Esophagus (tissue), 2 donors: ENCODE measurements around the gene TMUB1. TPM values are rescaled to one million over a fixed set of nuclear protein-coding genes. Genes with fewer than 3 reads are reported as not detected.

Source experiments
- H3K27ac ChIP-seq, 2 donors: one replicate each; pipeline ENCODE4 v1.5.1; 2013; ENCODE audit warnings: low read depth in 2 of 2, mild to moderate bottlenecking in 2 of 2, inconsistent platforms in 1 of 2, low read length in 1 of 2, moderate library complexity in 1 of 2
- H3K27me3 ChIP-seq, 2 donors: one replicate each; pipeline ENCODE4 v1.6.1; 2013; ENCODE audit warnings: low read length in 2 of 2, control low read depth in 1 of 2, mild to moderate bottlenecking in 1 of 2; ENCODE audit not compliant: insufficient read depth in 2 of 2, control insufficient read depth in 1 of 2
- H3K36me3 ChIP-seq, 2 donors: one replicate each; pipeline ENCODE4 v1.6.1; 2013; ENCODE audit warnings: low read length in 1 of 2; ENCODE audit not compliant: control insufficient read depth in 2 of 2, insufficient read depth in 2 of 2
- H3K4me1 ChIP-seq, 2 donors: one replicate each; pipeline ENCODE4 v1.6.1; 2013; ENCODE audit warnings: low read length in 1 of 2; ENCODE audit not compliant: control insufficient read depth in 2 of 2, insufficient read depth in 2 of 2
- H3K4me3 ChIP-seq, 2 donors: one replicate each; pipeline ENCODE4 v1.5.1; 2013; ENCODE audit warnings: low read length in 2 of 2, mild to moderate bottlenecking in 2 of 2, low read depth in 1 of 2, moderate library complexity in 1 of 2
- H3K9me3 ChIP-seq, 2 donors: one replicate each; pipeline ENCODE4 v1.6.1; 2013; ENCODE audit warnings: mild to moderate bottlenecking in 2 of 2, low read depth in 1 of 2, low read length in 1 of 2, moderate library complexity in 1 of 2; ENCODE audit not compliant: control insufficient read depth in 2 of 2, insufficient read depth in 1 of 2
- WGBS, 2 donors: extraction: QIAGEN DNeasy Blood & Tissue Kit; methylation state at CpG; one replicate each; pipeline ENCODE4 v1.1.7; 2013; 5-methylcytosine and 5-hydroxymethylcytosine counted together
- polyA plus RNA-seq, 2 donors: library from polyadenylated mRNA; stranded (reverse); fragments of 200-250 nt; gene quantifications; one replicate each; pipeline ENCODE4 v1.2.3, GENCODE V29; 2013
- donor health status: healthy with polysubstance abuse.
- donor health status: Bipolar disorder and iron deficiency.

TMUB1 gene
- polyA plus RNA-seq, 2 donors, result 33.4 to 64.2 TPM

DNA sequence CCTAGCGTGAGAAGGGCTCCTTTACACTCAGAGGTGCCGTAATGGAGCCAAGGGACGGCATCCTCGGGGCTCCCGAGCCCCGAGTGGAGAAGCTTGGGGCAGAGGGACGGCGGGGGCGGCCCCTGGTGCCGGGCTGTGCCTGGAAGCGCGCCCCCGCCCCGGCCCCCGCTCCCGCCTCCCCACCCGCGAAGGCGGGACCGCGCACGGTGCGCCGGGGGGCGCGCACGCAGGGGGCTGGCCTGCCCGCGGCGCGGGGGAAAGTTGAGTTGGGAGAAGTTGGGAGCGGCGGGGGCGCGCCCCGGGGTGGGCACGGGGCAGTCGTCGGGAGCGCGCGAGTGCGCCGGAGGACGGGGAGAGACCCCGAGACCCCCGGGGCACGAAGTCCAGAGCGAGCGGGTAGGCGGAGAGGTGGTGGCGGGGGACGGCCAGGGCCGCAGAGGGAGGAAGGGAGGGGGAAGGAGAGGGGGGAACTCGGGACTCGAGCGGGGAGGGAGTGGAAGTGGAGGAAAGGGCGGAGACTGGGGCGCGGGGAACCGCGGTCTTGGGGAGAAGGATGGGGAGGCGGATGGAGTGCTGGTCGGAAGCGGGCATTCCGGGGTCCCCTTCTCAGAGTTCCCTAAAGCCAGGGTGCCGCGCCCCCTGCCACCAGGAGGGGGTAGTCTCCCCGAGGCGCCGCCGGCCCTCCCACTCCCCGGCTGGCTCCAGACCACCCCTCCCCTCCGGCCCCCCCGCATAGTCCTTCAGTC, 23.8 kb downstream of the TMUB1 start, which contains the start of gene SLC4A2:
Gene SLC4A2, plus strand, starts transcription at position 223 of the 746 bp plus-strand sequence. CDS start 2,399 bp downstream, outside the sequence.
- 0 to 1% methylated on average over 38 to 73 of the region's 75 CpGs for WGBS, 2 donors
- Histone ChIP-seq H3K36me3 (peaks cover 0 to 9% of the 10 kb centered on the region in 2 donors), H3K9me3 (no peaks in the 10 kb centered on the region), H3K4me3 (peak within 1 kb of the TSS; percentile 77 to 84), H3K4me1 (peaks cover 16 to 30% of the 10 kb centered on the region in 2 donors), H3K27me3 (no peaks in the 10 kb centered on the region), H3K27ac (peak within 1 kb of the TSS; percentile 96 to 99)

DNA sequence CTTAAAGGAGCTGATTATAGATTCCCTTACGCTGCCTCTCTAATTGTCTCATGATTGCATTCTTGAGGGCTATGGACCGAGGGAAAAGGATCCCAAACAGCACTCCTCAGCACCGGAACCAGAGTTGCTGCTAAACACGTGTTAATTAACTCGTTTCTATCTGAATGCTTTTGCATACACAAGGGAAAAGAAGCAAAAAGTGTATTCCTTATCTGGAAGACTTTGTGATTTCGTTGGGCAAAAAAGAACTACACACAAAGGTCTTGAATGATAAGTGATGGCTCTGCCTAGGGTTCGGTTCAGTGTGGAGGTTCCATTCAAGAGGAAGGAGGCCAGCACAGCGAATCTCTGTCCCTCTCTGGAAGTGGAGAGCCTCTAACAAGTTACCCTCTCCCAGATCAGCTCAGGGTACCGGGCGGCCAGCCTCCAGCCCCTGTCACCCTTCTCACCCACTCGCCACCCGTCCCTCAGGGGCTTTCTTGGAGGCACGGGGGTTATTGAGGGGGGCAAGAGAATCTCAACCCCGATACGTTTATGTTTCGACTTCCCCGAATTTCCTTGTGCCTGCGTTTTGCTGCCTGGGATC, 24.4 kb downstream of the TMUB1 start:
- peak overlapping the region; percentile 96 to 99 for H3K27ac ChIP-seq
- peaks cover 0 to 8% of the 10 kb centered on the region in 2 donors for H3K36me3 ChIP-seq
- no peaks in the 10 kb centered on the region for H3K9me3 ChIP-seq
- 3 to 4% methylated on average over 18 of the region's 18 CpGs for WGBS, 2 donors
- H3K4me1 ChIP-seq, result peaks cover 16 to 29% of the 10 kb centered on the region in 2 donors
- no peaks in the 10 kb centered on the region for H3K27me3 ChIP-seq
- H3K4me3 ChIP-seq, result peak overlapping the region; percentile 77 to 84

DNA sequence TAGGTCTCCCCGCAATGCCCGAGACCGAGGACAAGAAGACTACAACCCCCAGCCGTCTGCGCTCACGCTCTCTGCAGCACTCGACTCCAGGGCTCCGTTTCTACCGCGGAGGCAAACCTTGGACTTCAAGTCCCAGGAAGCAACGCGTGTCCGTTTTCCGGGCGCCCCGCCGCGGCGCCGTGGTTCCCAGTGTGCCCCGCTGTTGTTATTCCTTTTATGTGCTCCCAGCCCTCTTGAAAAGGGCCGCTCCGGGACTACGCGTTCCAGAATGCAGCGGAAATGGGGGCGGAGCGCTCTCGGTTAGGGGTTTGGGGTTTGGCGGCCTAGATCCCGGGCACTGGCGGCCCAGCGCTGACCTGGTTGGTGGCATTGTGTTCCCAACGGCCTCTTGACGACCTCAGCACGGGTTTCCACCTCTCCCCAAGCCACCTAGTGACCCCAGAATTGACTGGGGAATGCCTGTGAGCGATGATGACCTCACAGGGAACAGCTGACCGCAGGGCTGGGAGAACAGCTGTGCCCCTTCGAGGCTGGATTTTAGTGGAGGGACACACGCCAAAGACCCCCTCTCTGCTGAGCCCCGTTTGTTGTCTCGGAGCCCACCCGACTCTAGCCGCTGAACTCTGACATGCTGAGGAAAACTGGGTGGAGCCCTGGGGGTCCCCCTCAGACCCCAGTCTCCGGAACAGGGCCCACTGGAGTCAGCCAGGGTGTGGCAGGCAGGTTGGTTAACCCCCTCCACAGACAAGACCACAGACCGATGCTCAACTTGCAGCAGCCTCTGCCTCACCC, 25.1 kb downstream of the TMUB1 start:
- Histone ChIP-seq H3K27me3 (no peaks in the 10 kb centered on the region), H3K36me3 (peaks cover 0 to 10% of the 10 kb centered on the region in 2 donors), H3K9me3 (no peaks in the 10 kb centered on the region), H3K4me1 (peaks cover 16 to 28% of the 10 kb centered on the region in 2 donors), H3K4me3 (peak overlapping the region; percentile 72 to 84), H3K27ac (peak overlapping the region; percentile 96 to 99)
- WGBS, 2 donors, result 1% methylated on average over 46 of the region's 46 CpGs

DNA sequence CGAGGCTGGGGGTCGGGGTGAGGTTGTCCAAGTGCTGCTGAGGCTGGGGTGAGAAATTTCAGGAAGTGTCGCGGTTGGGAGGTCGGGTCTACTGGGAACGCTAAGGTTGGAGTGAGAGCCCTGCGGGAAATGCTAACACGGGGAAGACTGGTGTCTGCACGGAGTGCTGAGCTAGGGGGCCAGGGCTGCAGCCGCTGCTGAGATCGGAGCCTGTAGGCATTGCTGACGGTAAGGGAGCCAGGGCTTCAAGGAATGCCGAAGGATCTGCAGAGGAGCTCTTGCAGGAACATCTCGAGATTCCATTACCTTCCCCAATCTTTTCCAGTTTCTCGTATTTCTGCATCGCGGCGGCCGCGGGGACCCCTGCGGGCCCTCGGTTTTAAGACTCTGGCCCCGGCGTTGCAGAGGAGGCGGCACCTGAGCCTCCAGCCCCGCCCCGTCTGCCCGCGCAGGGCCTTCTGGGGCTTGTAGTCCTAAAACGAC, 25.7 kb downstream of the TMUB1 start, which contains the start of gene CDK5:
Gene CDK5, minus strand, starts transcription at position 392 of the 483 bp plus-strand sequence. Its CDS starts 49 bp downstream, at position 343.
- H3K4me1 ChIP-seq, result peaks cover 16 to 25% of the 10 kb centered on the region in 2 donors
- H3K36me3 ChIP-seq, result peaks cover 0 to 10% of the 10 kb centered on the region in 2 donors
- no peaks in the 10 kb centered on the region for H3K9me3 ChIP-seq
- peak within 1 kb of the TSS; percentile 96 to 99 for H3K27ac ChIP-seq
- H3K4me3 ChIP-seq, result peak within 1 kb of the TSS; percentile 72 to 84
- H3K27me3 ChIP-seq, result no peaks in the 10 kb centered on the region
- WGBS, 2 donors, result 0 to 1% methylated on average over 30 of the region's 30 CpGs

DNA sequence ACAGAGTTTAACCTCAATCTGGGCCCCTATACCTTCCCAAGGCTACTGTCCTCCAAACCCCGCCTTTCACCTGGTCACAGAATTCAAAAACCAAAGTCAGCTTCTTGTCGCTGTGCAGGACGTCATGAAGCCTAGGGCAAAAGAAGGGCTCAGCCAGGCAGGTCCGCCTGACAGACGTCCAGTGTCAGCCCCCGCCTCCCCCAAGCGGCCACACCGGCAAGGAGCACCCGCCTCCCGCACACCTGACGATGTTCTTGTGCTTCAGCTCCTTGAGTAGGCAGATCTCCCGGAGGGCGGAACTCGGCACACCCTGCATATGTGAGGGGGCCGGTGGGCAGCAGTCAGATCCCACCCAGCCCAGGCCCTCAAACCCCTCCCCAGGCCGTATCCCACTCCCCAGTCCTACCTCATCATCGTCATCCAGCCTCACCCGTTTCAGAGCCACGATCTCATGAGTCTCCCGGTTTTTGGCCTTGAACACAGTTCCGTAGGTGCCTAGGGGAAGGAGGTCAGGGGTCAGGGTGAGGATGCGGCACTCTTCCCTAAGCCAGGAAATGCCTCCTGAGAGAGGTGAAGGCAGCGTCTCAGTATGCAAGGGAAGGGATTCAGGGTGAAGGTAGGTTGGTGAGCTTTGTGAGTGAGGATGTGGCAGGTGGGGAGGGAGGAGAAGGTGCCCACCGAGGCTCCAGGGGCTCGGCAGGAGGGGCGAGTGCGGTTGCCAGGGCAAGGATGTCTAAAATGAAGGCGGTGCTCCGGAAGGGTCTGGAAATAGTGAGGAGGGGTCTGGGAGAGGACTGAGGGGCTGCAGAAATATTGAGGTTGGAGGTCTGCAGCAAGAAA, 26.4 kb downstream of the TMUB1 start:
- 27 to 32% methylated on average over 29 of the region's 29 CpGs for WGBS, 2 donors
- H3K27ac ChIP-seq, result no peak overlapping the region

DNA sequence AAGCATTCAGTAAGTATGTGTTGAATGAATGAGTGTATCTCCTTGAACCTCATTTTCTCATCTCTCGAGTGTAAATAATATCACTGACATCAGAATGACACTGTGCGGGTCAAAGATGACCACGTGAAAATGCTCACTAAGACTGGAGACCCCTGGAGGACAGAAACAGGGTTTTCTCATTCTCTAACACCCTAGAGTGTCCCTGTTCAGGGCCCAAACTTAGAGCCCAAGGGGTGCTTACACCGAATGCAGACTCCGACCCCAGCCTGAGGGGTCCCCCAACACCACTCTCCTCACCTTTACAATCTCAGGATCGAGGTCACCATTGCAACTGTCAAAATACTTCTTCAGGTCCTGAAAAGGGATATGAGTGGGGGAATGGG, 27.0 kb downstream of the TMUB1 start:
- no peaks in the 10 kb centered on the region for H3K27me3 ChIP-seq
- 83 to 89% methylated on average over 6 of the region's 6 CpGs for WGBS, 2 donors
- no peak overlapping the region for H3K27ac ChIP-seq
- peaks cover 9 to 16% of the 10 kb centered on the region in 2 donors for H3K4me1 ChIP-seq
- no peaks in the 10 kb centered on the region for H3K9me3 ChIP-seq
- H3K36me3 ChIP-seq, result peaks cover 0 to 9% of the 10 kb centered on the region in 2 donors
- no peak overlapping the region for H3K4me3 ChIP-seq

More for the DNA sequence above, 26.4 kb downstream of the TMUB1 start:
- H3K4me3 ChIP-seq, result peak overlapping the region; percentile 72 to 84
- H3K36me3 ChIP-seq, result peaks cover 0 to 9% of the 10 kb centered on the region in 2 donors
- H3K4me1 ChIP-seq, result peaks cover 12 to 20% of the 10 kb centered on the region in 2 donors
- no peaks in the 10 kb centered on the region for H3K9me3 ChIP-seq
- no peaks in the 10 kb centered on the region for H3K27me3 ChIP-seq

DNA sequence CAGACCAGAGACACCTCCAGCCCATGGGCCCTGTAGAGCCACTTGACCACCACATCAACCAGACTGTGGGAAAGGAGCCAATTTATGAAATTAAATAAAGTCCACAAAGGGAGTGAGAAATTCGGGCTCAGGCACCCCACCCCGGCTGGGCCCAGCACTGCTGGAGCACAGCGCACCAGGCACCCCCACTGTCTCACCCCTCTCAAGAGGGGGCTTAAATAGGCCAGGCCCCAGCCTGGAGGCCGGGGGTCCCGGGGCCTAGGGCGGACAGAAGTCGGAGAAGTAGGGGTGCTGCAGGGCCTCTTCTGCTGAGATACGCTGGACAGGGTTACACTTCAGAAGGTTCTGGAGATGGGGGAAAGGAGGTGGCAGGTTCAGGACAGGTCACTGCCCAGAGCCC, 29.5 kb downstream of the TMUB1 start:
- no peak overlapping the region for H3K27ac ChIP-seq
- H3K4me1 ChIP-seq, result peaks cover 7% of the 10 kb centered on the region in 2 donors
- no peaks in the 10 kb centered on the region for H3K27me3 ChIP-seq
- H3K4me3 ChIP-seq, result no peak overlapping the region
- 84 to 85% methylated on average over 8 of the region's 8 CpGs for WGBS, 2 donors
- peaks cover 0 to 9% of the 10 kb centered on the region in 2 donors for H3K36me3 ChIP-seq
- H3K9me3 ChIP-seq, result no peaks in the 10 kb centered on the region

DNA sequence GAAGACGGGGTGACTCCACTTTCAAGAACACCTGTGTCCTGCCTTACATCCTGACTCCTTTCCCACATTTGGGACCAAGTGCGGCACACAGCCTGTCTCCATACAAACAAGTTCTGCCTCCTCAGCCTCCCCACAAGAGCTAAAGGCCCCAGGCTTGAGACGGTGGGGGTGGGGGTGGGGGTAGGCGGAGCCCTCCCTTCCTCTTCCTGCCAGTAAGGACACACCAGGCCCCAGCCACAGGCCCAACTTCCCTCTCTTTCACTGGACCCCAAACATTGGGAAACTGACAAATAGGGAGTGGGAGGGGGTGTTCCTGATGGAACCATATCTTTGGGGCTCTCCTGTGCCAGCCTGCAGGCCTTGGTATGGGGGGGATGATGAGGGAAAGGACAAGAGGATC, 30.2 kb downstream of the TMUB1 start:
- WGBS, 2 donors, result 68 to 69% methylated on average over 4 of the region's 4 CpGs
- peaks cover 7% of the 10 kb centered on the region in 2 donors for H3K4me1 ChIP-seq
- H3K4me3 ChIP-seq, result no peak overlapping the region
- H3K9me3 ChIP-seq, result no peaks in the 10 kb centered on the region
- no peak overlapping the region for H3K27ac ChIP-seq
- H3K27me3 ChIP-seq, result no peaks in the 10 kb centered on the region
- peaks cover 0 to 9% of the 10 kb centered on the region in 2 donors for H3K36me3 ChIP-seq
